Choroid plexus epithelial cell (primary cell): Measurements from ENCODE around the gene BOC.

Experiments
- DNase-seq: peaks from one replicate; pipeline ENCODE4 v3.0.0-alpha.2; 2010; ENCODE audit warnings: low read depth
- H3K4me3 ChIP-seq: 2 replicates; pipeline ENCODE4 v1.5.1; 2011; ENCODE audit warnings: low read depth, mild to moderate bottlenecking, control low read depth, low read length, moderate library complexity
- CTCF ChIP-seq: conservative IDR thresholded peaks from 2 replicates; pipeline ENCODE4 v1.5.1; 2011; ENCODE audit warnings: low read depth, mild to moderate bottlenecking, control low read depth, inconsistent platforms, low read length, moderate library complexity

The BOC gene

GRCh38 chr3:113277414-113277813 is 66.1 kb downstream of the BOC start:
- H3K4me3 ChIP-seq, result no peak overlapping the region
- TF ChIP-seq CTCF, result no peak
- DNase-seq, result no peak

GRCh38 chr3:113277941-113278598 is 66.7 kb downstream of the BOC start:
- peak; percentile 39 for TF ChIP-seq CTCF
- no peak for DNase-seq

GRCh38 chr3:113278599-113278955 is 67.2 kb downstream of the BOC start:
- no peak for TF ChIP-seq CTCF
- DNase-seq, result no peak
- H3K4me3 ChIP-seq, result no peak overlapping the region

More at GRCh38 chr3:113277941-113278598, 66.7 kb downstream of the BOC start:
- no peak overlapping the region for H3K4me3 ChIP-seq

- no peak overlapping the region for H3K4me3 ChIP-seq
- DNase-seq, result no peak
- no peak for TF ChIP-seq CTCF
These were observed 68.3 kb downstream of the BOC start for GRCh38 chr3:113279686-113280085.

- H3K4me3 ChIP-seq, result no peak overlapping the region
- no peak for TF ChIP-seq CTCF
- DNase-seq, result no peak
These were observed 71.9 kb downstream of the BOC start for GRCh38 chr3:113283306-113283705.

GRCh38 chr3:113284453-113285050 is 73.2 kb downstream of the BOC start:
- no peak for DNase-seq
- no peak overlapping the region for H3K4me3 ChIP-seq
- TF ChIP-seq CTCF, result no peak

- no peak for DNase-seq
- TF ChIP-seq CTCF, result no peak
- H3K4me3 ChIP-seq, result no peak overlapping the region
These were observed 73.9 kb downstream of the BOC start for GRCh38 chr3:113285226-113285625.
